HCT116 (cell line): ENCODE results near the gene TMTC2. TPM values are rescaled to one million over a fixed set of nuclear protein-coding genes. Genes with fewer than 3 reads are reported as not detected.

ENCODE experiments used
- ATAC-seq: fragments of 200-7000 bp; cut with Tn5 transposase; 2 replicates; pipeline ENCODE4 v1.9.1; 2020; ENCODE audit warnings: mild to moderate bottlenecking, moderate library complexity
- BruUV-seq: library from RNA; stranded (reverse); fragments of 400-500 nt; replicated peaks from 2 replicates; lab custom pipeline; 2021; lab: Mats Ljungman, UMichigan
- CTCF ChIA-PET: fragments of 300-600 bp; sonication (Branson Sonifier 250); formaldehyde crosslinking; loops from one replicate; lab custom pipeline; 2021; ENCODE audit warnings: antibody characterized with exemption; lab: Charles Lee
- POLR2A ChIA-PET: fragments of 300-600, 350-600 bp; sonication (Branson Sonifier 250); formaldehyde crosslinking; loops from one replicate; lab custom pipeline; 2021; ENCODE audit warnings: antibody characterized with exemption; lab: Charles Lee
- RAD21 ChIA-PET, 2 experiments: fragments of 300-600 bp; sonication (Branson Sonifier 250); formaldehyde crosslinking; loops; one replicate each; lab custom pipeline; 2023; ENCODE audit warnings: low total read pairs in 2 of 2; ENCODE audit not compliant: uncharacterized antibody in 2 of 2, unreplicated experiment in 2 of 2, low non-redundant PET in 1 of 2; lab: Charles Lee
- DNase-seq: peaks from one replicate; pipeline ENCODE4 v3.0.0-alpha.2; 2010; ENCODE audit warnings: low read depth, low spot score
- H2AFZ ChIP-seq: fragments of 200-600 bp; shearing (Covaris generic), sonication (generic); 2 replicates; pipeline ENCODE4 v1.6.1; 2017; ENCODE audit warnings: low read depth, mixed run types, mixed read lengths, antibody characterized with exemption, low read length; ENCODE audit not compliant: poor library complexity, severe bottlenecking
- H3K27ac ChIP-seq: 2 replicates; pipeline ENCODE4 v1.5.1; 2012; ENCODE audit warnings: low read depth, low read length
- H3K27me3 ChIP-seq: fragments of 200-600 bp; sonication (generic); 2 replicates; pipeline ENCODE4 v1.6.1; 2016; ENCODE audit warnings: mixed run types, low read length, mixed read lengths; ENCODE audit not compliant: insufficient read depth
- H3K36me3 ChIP-seq, 2 experiments: fragments of 200-500 bp in 1 of 2; fragments of 200-600 bp in 1 of 2; sonication (Bioruptor generic) in 1 of 2; sonication (generic) in 1 of 2; 2 replicates each; pipeline versions ENCODE4 v1.5.1 to v1.6.1; 2014 to 2016; ENCODE audit warnings: low read length in 2 of 2, inconsistent platforms in 1 of 2, mixed read lengths in 1 of 2, mixed run types in 1 of 2; ENCODE audit not compliant: insufficient read depth in 2 of 2, control insufficient read depth in 1 of 2
- H3K4me1 ChIP-seq, 2 experiments: fragments of 200-600 bp in 1 of 2; sonication (generic) in 1 of 2; 2 replicates each; pipeline versions ENCODE4 v1.5.1 to v1.6.1; 2012 to 2017; ENCODE audit warnings: low read length in 2 of 2, inconsistent platforms in 1 of 2, mild to moderate bottlenecking in 1 of 2, mixed read lengths in 1 of 2, mixed run types in 1 of 2, moderate library complexity in 1 of 2; ENCODE audit not compliant: insufficient read depth in 2 of 2, control insufficient read depth in 1 of 2
- H3K4me2 ChIP-seq: fragments of 200-600 bp; sonication (generic); 2 replicates; pipeline ENCODE4 v1.6.1; 2017; ENCODE audit warnings: mixed run types, low read length, mixed read lengths
- H3K4me3 ChIP-seq, 2 experiments: fragments of 200-600 bp in 1 of 2; sonication (generic) in 1 of 2; replicated peaks in 1 of 2; 2 replicates each; pipeline ENCODE4 v1.5.1; 2011 to 2016; ENCODE audit warnings: low read length in 2 of 2, control low read depth in 1 of 2, low read depth in 1 of 2, mild to moderate bottlenecking in 1 of 2, mixed read lengths in 1 of 2, mixed run types in 1 of 2
- H3K79me2 ChIP-seq: fragments of 200-600 bp; sonication (generic); 2 replicates; pipeline ENCODE4 v1.6.1; 2017; ENCODE audit warnings: mild to moderate bottlenecking, mixed run types, low read length, moderate library complexity, mixed read lengths; ENCODE audit not compliant: insufficient read depth
- H3K9ac ChIP-seq: fragments of 200-600 bp; sonication (generic); 2 replicates; pipeline ENCODE4 v1.6.1; 2016; ENCODE audit warnings: low read length, mixed read lengths
- H3K9me2 ChIP-seq: fragments of 200-600 bp; sonication (generic), shearing (Covaris generic); 2 replicates; pipeline ENCODE4 v1.6.1; 2017; ENCODE audit warnings: mixed run types, mild to moderate bottlenecking, moderate library complexity; ENCODE audit not compliant: insufficient read depth
- H3K9me3 ChIP-seq, 2 experiments: fragments of 200-500 bp in 1 of 2; fragments of 200-600 bp in 1 of 2; sonication (Bioruptor generic) in 1 of 2; sonication (generic) in 1 of 2; 2 replicates each; pipeline ENCODE4 v1.6.1; 2014 to 2017; ENCODE audit warnings: low read length in 2 of 2, mixed read lengths in 2 of 2, inconsistent platforms in 1 of 2, low read depth in 1 of 2, mild to moderate bottlenecking in 1 of 2, mixed run types in 1 of 2, moderate library complexity in 1 of 2; ENCODE audit not compliant: control insufficient read depth in 1 of 2, insufficient read depth in 1 of 2
- H4K20me1 ChIP-seq: fragments of 200-600 bp; sonication (generic), shearing (Covaris generic); 2 replicates; pipeline ENCODE4 v1.6.1; 2017; ENCODE audit warnings: mixed run types, mild to moderate bottlenecking, moderate library complexity; ENCODE audit not compliant: insufficient read depth
- CBX3 ChIP-seq: IDR thresholded peaks from 2 replicates; pipeline ENCODE4 v1.6.1; 2012; ENCODE audit warnings: low read depth
- CEBPB ChIP-seq: IDR thresholded peaks from 2 replicates; pipeline ENCODE4 v1.6.1; 2012; ENCODE audit warnings: low read depth
- CTCF ChIP-seq, 3 experiments: fragments of 200-600 bp in 1 of 3; sonication (generic) in 1 of 3; IDR thresholded peaks in 2 of 3; conservative IDR thresholded peaks in 1 of 3; 2 replicates each; pipeline ENCODE4 v1.5.1; 2012 to 2017; ENCODE audit warnings: low read depth in 2 of 3, low read length in 2 of 3, antibody characterized with exemption in 1 of 3, borderline replicate concordance in 1 of 3, control low read depth in 1 of 3, mild to moderate bottlenecking in 1 of 3, mixed read lengths in 1 of 3, mixed run types in 1 of 3, moderate library complexity in 1 of 3; ENCODE audit not compliant: insufficient read depth in 1 of 3
- EGR1 ChIP-seq: IDR thresholded peaks from 2 replicates; pipeline ENCODE4 v1.6.1; 2012; ENCODE audit warnings: low read depth
- ELF1 ChIP-seq: IDR thresholded peaks from 2 replicates; pipeline ENCODE4 v1.6.1; 2012; ENCODE audit warnings: low read depth, borderline replicate concordance
- EZH2phosphoT487 ChIP-seq: fragments of 200-600 bp; IDR thresholded peaks from 2 replicates; pipeline ENCODE4 v1.6.1; 2018; ENCODE audit warnings: antibody characterized with exemption, borderline replicate concordance
- FOSL1 ChIP-seq: IDR thresholded peaks from 2 replicates; pipeline ENCODE4 v1.6.1; 2012; ENCODE audit warnings: low read depth
- JUND ChIP-seq: IDR thresholded peaks from 2 replicates; pipeline ENCODE4 v1.6.1; 2012
- MAX ChIP-seq: IDR thresholded peaks from 2 replicates; pipeline ENCODE4 v1.6.1; 2012
- POLR2AphosphoS5 ChIP-seq: IDR thresholded peaks from 2 replicates; pipeline ENCODE4 v1.6.1; 2011; ENCODE audit warnings: mild to moderate bottlenecking, low read depth, low read length, moderate library complexity
- RAD21 ChIP-seq: IDR thresholded peaks from 2 replicates; pipeline ENCODE4 v1.6.1; 2012; ENCODE audit warnings: low read depth, mild to moderate bottlenecking
- REST ChIP-seq: IDR thresholded peaks from 2 replicates; pipeline ENCODE4 v1.6.1; 2012; ENCODE audit warnings: low read depth
- SIN3A ChIP-seq: IDR thresholded peaks from 2 replicates; pipeline ENCODE4 v1.6.1; 2012; ENCODE audit warnings: low read depth
- SRF ChIP-seq: IDR thresholded peaks from 2 replicates; pipeline ENCODE4 v1.6.1; 2012; ENCODE audit warnings: low read depth
- TCF7L2 ChIP-seq: IDR thresholded peaks from 2 replicates; pipeline ENCODE4 v1.7.0; 2011; ENCODE audit warnings: borderline replicate concordance, inconsistent platforms; ENCODE audit not compliant: insufficient read depth, insufficient read length; ENCODE audit errors: extremely low read depth
- YY1 ChIP-seq: IDR thresholded peaks from 2 replicates; pipeline ENCODE4 v1.6.1; 2011; ENCODE audit warnings: low read length, low read depth, moderate library complexity, mild to moderate bottlenecking; ENCODE audit not compliant: insufficient replicate concordance; ENCODE audit errors: extremely low read depth
- ZBTB33 ChIP-seq: IDR thresholded peaks from 2 replicates; pipeline ENCODE4 v1.6.1; 2011; ENCODE audit warnings: mild to moderate bottlenecking, low read length, moderate library complexity; ENCODE audit not compliant: insufficient replicate concordance; ENCODE audit errors: extremely low read depth
- ZNF274 ChIP-seq: fragments of 200-500 bp; sonication (Bioruptor generic); IDR thresholded peaks from 2 replicates; pipeline ENCODE4 v1.6.1; 2014; ENCODE audit warnings: mild to moderate bottlenecking, low read depth, low read length, inconsistent platforms
- intact Hi-C: fragments of 100-400 bp; cut with micrococcal nuclease; formaldehyde crosslinking; loops from 2 replicates; pipeline ENCODE4 v1.10.0; 2022
- total RNA-seq: library from RNA; stranded (reverse); gene quantifications from one replicate; pipeline ENCODE4 v1.2.1, GENCODE V29; 2021; ENCODE audit not compliant: unreplicated experiment

The TMTC2 gene
- total RNA-seq, 1 experiment from 2014 or later = 11.5 TPM

GRCh38 chr12:83181074-83181473 is 494.4 kb downstream of the TMTC2 start:
- DNase-seq = no peak
- ChIA-PET POLR2A (no interaction called here), CTCF (no interaction called here), RAD21 (no interaction called here)
- Histone ChIP-seq H3K79me2 (no peaks in the 10 kb centered on the region), H3K4me3 (no peak overlapping the region), H2AFZ (no peak overlapping the region), H4K20me1 (no peaks in the 10 kb centered on the region), H3K9me3 (no peaks in the 10 kb centered on the region), H3K27ac (no peak overlapping the region), H3K9me2 (no peaks in the 10 kb centered on the region), H3K27me3 (no peaks in the 10 kb centered on the region), H3K4me2 (no peak overlapping the region)
- BruUV-seq = no TSS peak
- ATAC-seq = no peak
- intact Hi-C loops = no loop called here
- TF ChIP-seq EGR1 = no peak
- no peak for TF ChIP-seq MAX
- TF ChIP-seq EZH2phosphoT487 = no peak
- no peak for TF ChIP-seq REST
- no peak for TF ChIP-seq POLR2AphosphoS5
- no peak for TF ChIP-seq CBX3
- no peak for TF ChIP-seq SRF
- no peak for TF ChIP-seq FOSL1
- TF ChIP-seq CTCF (IDR thresholded peaks at IDR 0.05 in 2 of 3, conservative IDR thresholded peaks at IDR 0.05 in 1 of 3; ENCODE audit: borderline replicate concordance in 1 of 3, insufficient read depth in 1 of 3, low read depth in 2 of 3, low read length in 2 of 3) = no peak
- TF ChIP-seq TCF7L2 = no peak
- TF ChIP-seq ZNF274 = no peak
- no peak for TF ChIP-seq CEBPB
- no peak for TF ChIP-seq SIN3A
- TF ChIP-seq YY1 = no peak
- no peak for TF ChIP-seq ZBTB33
- TF ChIP-seq RAD21 = no peak
- TF ChIP-seq JUND = no peak
- TF ChIP-seq ELF1 = no peak
- TF ChIP-seq, all 23 proteins: peak for 0
- H3K4me1 ChIP-seq = no peaks in the 10 kb centered on the region
- no peak overlapping the region for H3K9ac ChIP-seq
- H3K36me3 ChIP-seq = no peaks in the 10 kb centered on the region
